Amniotic epithelial cell (primary cell): Measurements from ENCODE around the gene VPS51.
A peak's percentile ranks its signal among the peaks of the same experiment; 100 is the strongest.

Source experiments
- DNase-seq: peaks from one replicate; pipeline ENCODE4 v3.0.0-alpha.2; 2010; ENCODE audit warnings: low read depth

The VPS51 gene

GRCh38 chr11:65120831-65121230, 24.8 kb downstream of the VPS51 start:
- no peak for DNase-seq

- DNase-seq, result no peak
Measured at GRCh38 chr11:65121447-65121864, 25.4 kb downstream of the VPS51 start.

GRCh38 chr11:65121865-65122696, 26.1 kb downstream of the VPS51 start, which contains the start of the genes FAU and MRPL49:
Gene FAU (minus strand): TSS chr11:65122134. CDS start chr11:65121813, 321 bp downstream.
Gene MRPL49 (plus strand): TSS chr11:65122321. CDS start chr11:65122347, 26 bp downstream.
- DNase-seq, result peak; percentile 96

- no peak for DNase-seq
Measured at GRCh38 chr11:65124480-65125196, 28.6 kb downstream of the VPS51 start.

GRCh38 chr11:65125197-65126056, 29.4 kb downstream of the VPS51 start:
- DNase-seq, result no peak

GRCh38 chr11:65126624-65127274, 30.7 kb downstream of the VPS51 start:
- DNase-seq, result no peak

GRCh38 chr11:65127473-65128181, 31.6 kb downstream of the VPS51 start:
- DNase-seq, result no peak

- DNase-seq, result no peak
Measured at GRCh38 chr11:65128182-65129145, 32.5 kb downstream of the VPS51 start.

GRCh38 chr11:65129649-65130441, 33.8 kb downstream of the VPS51 start:
- no peak for DNase-seq

GRCh38 chr11:65130631-65131416, 34.8 kb downstream of the VPS51 start:
- DNase-seq, result no peak

GRCh38 chr11:65131417-65131776, 35.4 kb downstream of the VPS51 start:
- DNase-seq, result no peak

GRCh38 chr11:65131895-65132237, 35.9 kb downstream of the VPS51 start:
- DNase-seq, result no peak

GRCh38 chr11:65132238-65132987, 36.4 kb downstream of the VPS51 start:
- no peak for DNase-seq

- DNase-seq, result no peak
Measured at GRCh38 chr11:65132988-65133700, 37.1 kb downstream of the VPS51 start.

- no peak for DNase-seq
Measured at GRCh38 chr11:65133724-65134123, 37.7 kb downstream of the VPS51 start.

- peak; percentile 84 for DNase-seq
Measured at GRCh38 chr11:65134240-65134951, 38.4 kb downstream of the VPS51 start, which contains the start of gene SYVN1. Gene SYVN1 (minus strand): TSS chr11:65134519. CDS start chr11:65133601, 918 bp downstream.
